ENCODE results near the gene TGFBR2. TPM values are rescaled to one million over a fixed set of nuclear protein-coding genes. Genes with fewer than 3 reads are reported as not detected.

The TGFBR2 gene
- total and polyA plus RNA-seq, 2 of the 13 experiments (the other 11 are each of a cell fraction or from before 2014, with no cell fraction given), result 82.2 to 187 TPM

DNA sequence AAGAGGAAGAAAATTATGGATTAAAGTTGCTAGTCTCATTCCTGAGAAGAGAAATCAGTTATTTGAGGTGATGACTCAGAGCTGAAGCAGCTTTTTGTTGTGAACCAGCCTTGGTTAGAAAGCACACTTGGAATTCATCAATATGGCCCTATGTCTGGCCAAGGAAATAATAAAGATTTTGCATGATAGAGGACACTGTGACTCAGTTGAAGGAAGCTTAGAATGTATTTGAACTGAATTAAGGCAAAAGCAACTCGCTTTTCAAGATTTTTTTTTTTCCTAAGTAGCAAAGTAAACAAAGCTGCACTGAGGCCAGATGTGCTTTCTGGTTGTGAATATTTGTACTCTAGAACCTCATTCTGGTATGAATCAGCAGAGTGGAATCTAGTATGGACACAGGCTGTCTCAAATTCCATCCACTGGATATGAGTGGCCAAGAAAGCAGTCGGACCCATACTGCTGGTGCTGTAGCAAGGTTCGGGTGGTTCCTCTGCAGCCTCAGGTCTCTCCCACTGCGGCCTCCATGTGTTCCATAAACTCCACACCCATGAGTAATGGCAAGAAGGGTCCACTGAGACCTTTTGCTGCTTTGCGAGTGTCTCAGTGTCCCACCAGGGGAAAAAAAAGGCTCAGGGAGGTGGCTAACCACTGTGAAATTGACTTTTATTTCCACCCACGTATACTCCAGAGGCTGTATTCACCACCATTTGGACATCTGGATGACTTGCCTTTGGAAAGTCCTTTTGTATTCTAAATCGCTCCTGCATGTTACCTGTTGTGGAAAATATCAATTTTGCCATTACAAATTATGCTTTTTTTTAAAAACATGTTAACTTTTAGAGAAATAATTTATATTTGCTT, 53.1 kb downstream of the TGFBR2 start (continued):
- TF ChIP-seq ZNF570 (CRISPR knock-in tag; IDR thresholded peaks at IDR 0.05; ENCODE audit: borderline replicate concordance) (no peak), MED1 (CRISPR knock-in tag; IDR thresholded peaks at IDR 0.05) (0 out of 2 replicates have a peak, but pooled peaks have one; percentile 20), PCBP1 (IDR thresholded peaks at IDR 0.05; ENCODE audit: borderline replicate concordance, low read depth, low read length) (no peak), ZFP91 (CRISPR knock-in tag; IDR thresholded peaks at IDR 0.05; ENCODE audit: borderline replicate concordance) (no peak), ZNF333 (CRISPR knock-in tag; IDR thresholded peaks at IDR 0.05; ENCODE audit: borderline replicate concordance) (no peak), ZZZ3 (CRISPR knock-in tag; IDR thresholded peaks at IDR 0.05; ENCODE audit: borderline replicate concordance) (no peak), MLLT10 (CRISPR knock-in tag; IDR thresholded peaks at IDR 0.05) (no peak), ZNF780A (CRISPR knock-in tag; IDR thresholded peaks at IDR 0.05) (no peak), MAFF (IDR thresholded peaks at IDR 0.05; ENCODE audit: low read depth, low read length) (no peak), RBAK (CRISPR knock-in tag; IDR thresholded peaks at IDR 0.05) (no peak), DMTF1 (CRISPR knock-in tag; IDR thresholded peaks at IDR 0.05) (no peak), ZNF792 (CRISPR knock-in tag; IDR thresholded peaks at IDR 0.05) (no peak), TEAD3 (CRISPR knock-in tag; optimal IDR thresholded peaks at IDR 0.05; ENCODE audit: borderline replicate concordance) (peak; percentile 86), MTF1 (CRISPR knock-in tag; IDR thresholded peaks at IDR 0.05) (no peak), NR2F1 (CRISPR knock-in tag; IDR thresholded peaks at IDR 0.05) (no peak), SMAD3 (CRISPR knock-in tag; IDR thresholded peaks at IDR 0.05) (no peak), RBM22 (optimal IDR thresholded peaks at IDR 0.05; ENCODE audit: low read length) (peak; percentile 100), GABPA (IDR thresholded peaks at IDR 0.05; ENCODE audit: low read depth, low read length) (no peak), GABPA (CRISPR knock-in tag; IDR thresholded peaks at IDR 0.05; ENCODE audit: low read depth) (no peak)
- TF ChIP-seq, protein P1, sequence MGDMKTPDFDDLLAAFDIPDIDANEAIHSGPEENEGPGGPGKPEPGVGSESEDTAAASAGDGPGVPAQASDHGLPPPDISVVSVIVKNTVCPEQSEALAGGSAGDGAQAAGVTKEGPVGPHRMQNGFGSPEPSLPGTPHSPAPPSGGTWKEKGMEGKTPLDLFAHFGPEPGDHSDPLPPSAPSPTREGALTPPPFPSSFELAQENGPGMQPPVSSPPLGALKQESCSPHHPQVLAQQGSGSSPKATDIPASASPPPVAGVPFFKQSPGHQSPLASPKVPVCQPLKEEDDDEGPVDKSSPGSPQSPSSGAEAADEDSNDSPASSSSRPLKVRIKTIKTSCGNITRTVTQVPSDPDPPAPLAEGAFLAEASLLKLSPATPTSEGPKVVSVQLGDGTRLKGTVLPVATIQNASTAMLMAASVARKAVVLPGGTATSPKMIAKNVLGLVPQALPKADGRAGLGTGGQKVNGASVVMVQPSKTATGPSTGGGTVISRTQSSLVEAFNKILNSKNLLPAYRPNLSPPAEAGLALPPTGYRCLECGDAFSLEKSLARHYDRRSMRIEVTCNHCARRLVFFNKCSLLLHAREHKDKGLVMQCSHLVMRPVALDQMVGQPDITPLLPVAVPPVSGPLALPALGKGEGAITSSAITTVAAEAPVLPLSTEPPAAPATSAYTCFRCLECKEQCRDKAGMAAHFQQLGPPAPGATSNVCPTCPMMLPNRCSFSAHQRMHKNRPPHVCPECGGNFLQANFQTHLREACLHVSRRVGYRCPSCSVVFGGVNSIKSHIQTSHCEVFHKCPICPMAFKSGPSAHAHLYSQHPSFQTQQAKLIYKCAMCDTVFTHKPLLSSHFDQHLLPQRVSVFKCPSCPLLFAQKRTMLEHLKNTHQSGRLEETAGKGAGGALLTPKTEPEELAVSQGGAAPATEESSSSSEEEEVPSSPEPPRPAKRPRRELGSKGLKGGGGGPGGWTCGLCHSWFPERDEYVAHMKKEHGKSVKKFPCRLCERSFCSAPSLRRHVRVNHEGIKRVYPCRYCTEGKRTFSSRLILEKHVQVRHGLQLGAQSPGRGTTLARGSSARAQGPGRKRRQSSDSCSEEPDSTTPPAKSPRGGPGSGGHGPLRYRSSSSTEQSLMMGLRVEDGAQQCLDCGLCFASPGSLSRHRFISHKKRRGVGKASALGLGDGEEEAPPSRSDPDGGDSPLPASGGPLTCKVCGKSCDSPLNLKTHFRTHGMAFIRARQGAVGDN (CRISPR knock-in tag; IDR thresholded peaks at IDR 0.05), result peak; percentile 13; the same call in 1 of the 2 replicates
- TF ChIP-seq, protein P2, sequence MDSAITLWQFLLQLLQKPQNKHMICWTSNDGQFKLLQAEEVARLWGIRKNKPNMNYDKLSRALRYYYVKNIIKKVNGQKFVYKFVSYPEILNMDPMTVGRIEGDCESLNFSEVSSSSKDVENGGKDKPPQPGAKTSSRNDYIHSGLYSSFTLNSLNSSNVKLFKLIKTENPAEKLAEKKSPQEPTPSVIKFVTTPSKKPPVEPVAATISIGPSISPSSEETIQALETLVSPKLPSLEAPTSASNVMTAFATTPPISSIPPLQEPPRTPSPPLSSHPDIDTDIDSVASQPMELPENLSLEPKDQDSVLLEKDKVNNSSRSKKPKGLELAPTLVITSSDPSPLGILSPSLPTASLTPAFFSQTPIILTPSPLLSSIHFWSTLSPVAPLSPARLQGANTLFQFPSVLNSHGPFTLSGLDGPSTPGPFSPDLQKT (CRISPR knock-in tag; IDR thresholded peaks at IDR 0.05; ENCODE audit: borderline replicate concordance), result no peak

Measured in HepG2 (cell line).